HG02623 (cell line): ENCODE measurements around the gene BRAF.
"Not testable (repeated sequence)": the region's sequence is repeated elsewhere in the genome, so short reads cannot be mapped to it uniquely, and the experiment has no call there.

ENCODE experiments used
- ATAC-seq: cut with Tn5 transposase; IDR thresholded peaks from one replicate; pipeline ENCODE4 v1.9.1; 2021; ENCODE audit warnings: moderate library complexity; ENCODE audit not compliant: unreplicated experiment

The BRAF gene

GRCh38 chr7:140684066-140684950 lies 240.4 kb downstream of the BRAF start:
- ATAC-seq, result no peak

GRCh38 chr7:140683657-140684056 lies 241.1 kb downstream of the BRAF start:
- no peak for ATAC-seq

- ATAC-seq, result no peak
Observed at GRCh38 chr7:140681766-140682165, 243.0 kb downstream of the BRAF start.

GRCh38 chr7:140680886-140681285 lies 243.8 kb downstream of the BRAF start:
- ATAC-seq, result no peak

GRCh38 chr7:140679186-140679585 lies 245.5 kb downstream of the BRAF start:
- ATAC-seq, result no peak

- ATAC-seq, result no peak
Observed at GRCh38 chr7:140678816-140679130, 246.0 kb downstream of the BRAF start.

- ATAC-seq, result no peak
Observed at GRCh38 chr7:140678081-140678815, 246.5 kb downstream of the BRAF start.

- ATAC-seq, result no peak
Observed at GRCh38 chr7:140677496-140677895, 247.2 kb downstream of the BRAF start.

- ATAC-seq, result not testable (repeated sequence)
Observed at GRCh38 chr7:140676956-140677355, 247.8 kb downstream of the BRAF start.

GRCh38 chr7:140676306-140676705 lies 248.4 kb downstream of the BRAF start:
- peak; percentile 53 for ATAC-seq

- ATAC-seq, result no peak
Observed at GRCh38 chr7:140675726-140676125, 249.0 kb downstream of the BRAF start.

GRCh38 chr7:140674899-140675701 lies 249.6 kb downstream of the BRAF start:
- no peak for ATAC-seq

GRCh38 chr7:140674356-140674800 lies 250.4 kb downstream of the BRAF start:
- ATAC-seq, result no peak

- no peak for ATAC-seq
Observed at GRCh38 chr7:140673774-140674155, 251.0 kb downstream of the BRAF start.

GRCh38 chr7:140673063-140673773 lies 251.5 kb downstream of the BRAF start:
- peak; percentile 40 for ATAC-seq

GRCh38 chr7:140672382-140673062 lies 252.2 kb downstream of the BRAF start, which contains the start of gene ADCK2:
Gene ADCK2 (plus strand): TSS chr7:140672945. CDS start chr7:140673331, 386 bp downstream.
- peak; percentile 40 for ATAC-seq

- no peak for ATAC-seq
Observed at GRCh38 chr7:140671966-140672365, 252.8 kb downstream of the BRAF start.

- no peak for ATAC-seq
Observed at GRCh38 chr7:140670343-140670935, 254.3 kb downstream of the BRAF start.

GRCh38 chr7:140669862-140670261 lies 254.9 kb downstream of the BRAF start:
- ATAC-seq, result not testable (repeated sequence)

- no peak for ATAC-seq
Observed at GRCh38 chr7:140669352-140669751, 255.4 kb downstream of the BRAF start.
